ENCODE results near the gene HPSE. TPM values are rescaled to one million over a fixed set of nuclear protein-coding genes. Genes with fewer than 3 reads are reported as not detected.
A peak's percentile ranks its signal among the peaks of the same experiment; 100 is the strongest.

HPSE gene
- total and polyA plus RNA-seq, 2 of the 13 experiments (the other 11 are each of a cell fraction or from before 2014, with no cell fraction given) = not detected

DNA sequence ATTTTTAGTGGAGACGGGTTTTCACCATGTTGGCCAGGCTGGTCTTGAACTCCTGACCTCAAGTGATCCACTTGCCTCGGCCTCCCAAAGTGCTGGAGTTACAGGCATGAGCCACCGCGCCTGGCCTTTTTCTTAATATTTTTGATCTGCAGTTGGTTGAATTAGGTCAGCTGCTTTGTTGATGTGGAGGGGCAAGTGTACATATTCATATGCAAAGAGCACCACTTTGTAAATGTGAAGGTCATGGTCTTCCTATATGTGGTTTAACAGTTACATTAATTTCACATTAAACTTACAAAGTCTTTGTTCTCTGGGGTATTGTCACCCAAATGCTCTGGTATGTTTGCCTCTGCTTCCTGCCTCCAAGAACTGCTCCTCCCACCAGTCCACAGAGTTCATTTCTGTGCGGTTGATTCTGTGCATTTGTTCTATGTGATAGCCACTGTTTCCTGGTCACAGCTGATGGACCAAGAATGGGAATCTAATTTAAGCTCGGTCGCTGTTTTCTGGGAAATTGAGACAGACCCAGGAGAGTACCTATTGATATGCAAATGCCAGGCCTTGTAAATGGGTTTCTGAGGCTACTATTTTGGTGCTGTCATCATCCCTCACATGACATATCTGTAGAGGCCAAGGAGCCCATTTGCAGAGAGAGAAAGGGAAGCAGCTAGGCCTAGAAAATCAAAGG lies 26.9 kb upstream of the HPSE start (continued):
- TF ChIP-seq ZSCAN31 (CRISPR knock-in tag; IDR thresholded peaks at IDR 0.05; ENCODE audit: low read depth) (0 out of 2 replicates have a peak, but pooled peaks have one; percentile 38), ZNF546 (CRISPR knock-in tag; conservative IDR thresholded peaks at IDR 0.05) (no peak), ZNF776 (CRISPR knock-in tag; IDR thresholded peaks at IDR 0.05) (no peak), NFKBIZ (CRISPR knock-in tag; IDR thresholded peaks at IDR 0.05) (peak; percentile 25; the same call in 1 of the 2 replicates), SOX5 (CRISPR knock-in tag; IDR thresholded peaks at IDR 0.05; ENCODE audit: borderline replicate concordance) (peak; percentile 99), MEF2D (CRISPR knock-in tag; IDR thresholded peaks at IDR 0.05) (no peak), ZNF629 (CRISPR knock-in tag; conservative IDR thresholded peaks at IDR 0.05) (0 out of 2 replicates have a peak, but pooled peaks have one; percentile 4), NONO (IDR thresholded peaks at IDR 0.05) (no peak), NONO (CRISPR knock-in tag; conservative IDR thresholded peaks at IDR 0.05) (peak; percentile 50; the same call in 1 of the 2 replicates), HMG20A (CRISPR knock-in tag; IDR thresholded peaks at IDR 0.05; ENCODE audit: borderline replicate concordance) (peak; percentile 83; the same call in 1 of the 2 replicates), ZMYM3 (CRISPR knock-in tag; IDR thresholded peaks at IDR 0.05) (peak; percentile 70), MIER3 (CRISPR knock-in tag; IDR thresholded peaks at IDR 0.05; ENCODE audit: borderline replicate concordance) (peak; percentile 25; the same call in 1 of the 2 replicates), NCOA2 (CRISPR knock-in tag; IDR thresholded peaks at IDR 0.05) (peak; percentile 79)
- TF ChIP-seq, protein P1, sequence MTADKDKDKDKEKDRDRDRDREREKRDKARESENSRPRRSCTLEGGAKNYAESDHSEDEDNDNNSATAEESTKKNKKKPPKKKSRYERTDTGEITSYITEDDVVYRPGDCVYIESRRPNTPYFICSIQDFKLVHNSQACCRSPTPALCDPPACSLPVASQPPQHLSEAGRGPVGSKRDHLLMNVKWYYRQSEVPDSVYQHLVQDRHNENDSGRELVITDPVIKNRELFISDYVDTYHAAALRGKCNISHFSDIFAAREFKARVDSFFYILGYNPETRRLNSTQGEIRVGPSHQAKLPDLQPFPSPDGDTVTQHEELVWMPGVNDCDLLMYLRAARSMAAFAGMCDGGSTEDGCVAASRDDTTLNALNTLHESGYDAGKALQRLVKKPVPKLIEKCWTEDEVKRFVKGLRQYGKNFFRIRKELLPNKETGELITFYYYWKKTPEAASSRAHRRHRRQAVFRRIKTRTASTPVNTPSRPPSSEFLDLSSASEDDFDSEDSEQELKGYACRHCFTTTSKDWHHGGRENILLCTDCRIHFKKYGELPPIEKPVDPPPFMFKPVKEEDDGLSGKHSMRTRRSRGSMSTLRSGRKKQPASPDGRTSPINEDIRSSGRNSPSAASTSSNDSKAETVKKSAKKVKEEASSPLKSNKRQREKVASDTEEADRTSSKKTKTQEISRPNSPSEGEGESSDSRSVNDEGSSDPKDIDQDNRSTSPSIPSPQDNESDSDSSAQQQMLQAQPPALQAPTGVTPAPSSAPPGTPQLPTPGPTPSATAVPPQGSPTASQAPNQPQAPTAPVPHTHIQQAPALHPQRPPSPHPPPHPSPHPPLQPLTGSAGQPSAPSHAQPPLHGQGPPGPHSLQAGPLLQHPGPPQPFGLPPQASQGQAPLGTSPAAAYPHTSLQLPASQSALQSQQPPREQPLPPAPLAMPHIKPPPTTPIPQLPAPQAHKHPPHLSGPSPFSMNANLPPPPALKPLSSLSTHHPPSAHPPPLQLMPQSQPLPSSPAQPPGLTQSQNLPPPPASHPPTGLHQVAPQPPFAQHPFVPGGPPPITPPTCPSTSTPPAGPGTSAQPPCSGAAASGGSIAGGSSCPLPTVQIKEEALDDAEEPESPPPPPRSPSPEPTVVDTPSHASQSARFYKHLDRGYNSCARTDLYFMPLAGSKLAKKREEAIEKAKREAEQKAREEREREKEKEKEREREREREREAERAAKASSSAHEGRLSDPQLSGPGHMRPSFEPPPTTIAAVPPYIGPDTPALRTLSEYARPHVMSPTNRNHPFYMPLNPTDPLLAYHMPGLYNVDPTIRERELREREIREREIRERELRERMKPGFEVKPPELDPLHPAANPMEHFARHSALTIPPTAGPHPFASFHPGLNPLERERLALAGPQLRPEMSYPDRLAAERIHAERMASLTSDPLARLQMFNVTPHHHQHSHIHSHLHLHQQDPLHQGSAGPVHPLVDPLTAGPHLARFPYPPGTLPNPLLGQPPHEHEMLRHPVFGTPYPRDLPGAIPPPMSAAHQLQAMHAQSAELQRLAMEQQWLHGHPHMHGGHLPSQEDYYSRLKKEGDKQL (CRISPR knock-in tag; IDR thresholded peaks at IDR 0.05; ENCODE audit: low read depth) = peak; percentile 70
- TF ChIP-seq, protein P2, sequence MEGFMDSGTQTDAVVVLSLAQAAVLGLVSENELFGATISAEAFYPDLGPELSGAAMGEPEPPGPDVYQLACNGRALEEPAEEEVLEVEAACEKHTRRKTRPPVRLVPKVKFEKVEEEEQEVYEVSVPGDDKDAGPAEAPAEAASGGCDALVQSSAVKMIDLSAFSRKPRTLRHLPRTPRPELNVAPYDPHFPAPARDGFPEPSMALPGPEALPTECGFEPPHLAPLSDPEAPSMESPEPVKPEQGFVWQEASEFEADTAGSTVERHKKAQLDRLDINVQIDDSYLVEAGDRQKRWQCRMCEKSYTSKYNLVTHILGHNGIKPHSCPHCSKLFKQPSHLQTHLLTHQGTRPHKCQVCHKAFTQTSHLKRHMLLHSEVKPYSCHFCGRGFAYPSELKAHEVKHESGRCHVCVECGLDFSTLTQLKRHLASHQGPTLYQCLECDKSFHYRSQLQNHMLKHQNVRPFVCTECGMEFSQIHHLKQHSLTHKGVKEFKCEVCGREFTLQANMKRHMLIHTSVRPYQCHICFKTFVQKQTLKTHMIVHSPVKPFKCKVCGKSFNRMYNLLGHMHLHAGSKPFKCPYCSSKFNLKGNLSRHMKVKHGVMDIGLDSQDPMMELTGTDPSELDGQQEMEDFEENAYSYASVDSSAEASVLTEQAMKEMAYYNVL (CRISPR knock-in tag; IDR thresholded peaks at IDR 0.05; ENCODE audit: borderline replicate concordance) = no peak
- TF ChIP-seq, protein P3, sequence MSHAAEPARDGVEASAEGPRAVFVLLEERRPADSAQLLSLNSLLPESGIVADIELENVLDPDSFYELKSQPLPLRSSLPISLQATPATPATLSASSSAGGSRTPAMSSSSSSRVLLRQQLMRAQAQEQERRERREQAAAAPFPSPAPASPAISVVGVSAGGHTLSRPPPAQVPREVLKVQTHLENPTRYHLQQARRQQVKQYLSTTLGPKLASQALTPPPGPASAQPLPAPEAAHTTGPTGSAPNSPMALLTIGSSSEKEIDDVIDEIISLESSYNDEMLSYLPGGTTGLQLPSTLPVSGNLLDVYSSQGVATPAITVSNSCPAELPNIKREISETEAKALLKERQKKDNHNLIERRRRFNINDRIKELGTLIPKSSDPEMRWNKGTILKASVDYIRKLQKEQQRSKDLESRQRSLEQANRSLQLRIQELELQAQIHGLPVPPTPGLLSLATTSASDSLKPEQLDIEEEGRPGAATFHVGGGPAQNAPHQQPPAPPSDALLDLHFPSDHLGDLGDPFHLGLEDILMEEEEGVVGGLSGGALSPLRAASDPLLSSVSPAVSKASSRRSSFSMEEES (CRISPR knock-in tag; IDR thresholded peaks at IDR 0.05) = peak; percentile 52; the same call in 1 of the 2 replicates
- TF ChIP-seq, protein P4, sequence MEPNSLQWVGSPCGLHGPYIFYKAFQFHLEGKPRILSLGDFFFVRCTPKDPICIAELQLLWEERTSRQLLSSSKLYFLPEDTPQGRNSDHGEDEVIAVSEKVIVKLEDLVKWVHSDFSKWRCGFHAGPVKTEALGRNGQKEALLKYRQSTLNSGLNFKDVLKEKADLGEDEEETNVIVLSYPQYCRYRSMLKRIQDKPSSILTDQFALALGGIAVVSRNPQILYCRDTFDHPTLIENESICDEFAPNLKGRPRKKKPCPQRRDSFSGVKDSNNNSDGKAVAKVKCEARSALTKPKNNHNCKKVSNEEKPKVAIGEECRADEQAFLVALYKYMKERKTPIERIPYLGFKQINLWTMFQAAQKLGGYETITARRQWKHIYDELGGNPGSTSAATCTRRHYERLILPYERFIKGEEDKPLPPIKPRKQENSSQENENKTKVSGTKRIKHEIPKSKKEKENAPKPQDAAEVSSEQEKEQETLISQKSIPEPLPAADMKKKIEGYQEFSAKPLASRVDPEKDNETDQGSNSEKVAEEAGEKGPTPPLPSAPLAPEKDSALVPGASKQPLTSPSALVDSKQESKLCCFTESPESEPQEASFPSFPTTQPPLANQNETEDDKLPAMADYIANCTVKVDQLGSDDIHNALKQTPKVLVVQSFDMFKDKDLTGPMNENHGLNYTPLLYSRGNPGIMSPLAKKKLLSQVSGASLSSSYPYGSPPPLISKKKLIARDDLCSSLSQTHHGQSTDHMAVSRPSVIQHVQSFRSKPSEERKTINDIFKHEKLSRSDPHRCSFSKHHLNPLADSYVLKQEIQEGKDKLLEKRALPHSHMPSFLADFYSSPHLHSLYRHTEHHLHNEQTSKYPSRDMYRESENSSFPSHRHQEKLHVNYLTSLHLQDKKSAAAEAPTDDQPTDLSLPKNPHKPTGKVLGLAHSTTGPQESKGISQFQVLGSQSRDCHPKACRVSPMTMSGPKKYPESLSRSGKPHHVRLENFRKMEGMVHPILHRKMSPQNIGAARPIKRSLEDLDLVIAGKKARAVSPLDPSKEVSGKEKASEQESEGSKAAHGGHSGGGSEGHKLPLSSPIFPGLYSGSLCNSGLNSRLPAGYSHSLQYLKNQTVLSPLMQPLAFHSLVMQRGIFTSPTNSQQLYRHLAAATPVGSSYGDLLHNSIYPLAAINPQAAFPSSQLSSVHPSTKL (CRISPR knock-in tag; IDR thresholded peaks at IDR 0.05) = peak; percentile 96

Measured in HepG2 (cell line).